ENCODE measurements around the gene SNAPC2. TPM values are rescaled to one million over a fixed set of nuclear protein-coding genes. Genes with fewer than 3 reads are reported as not detected.
A peak's percentile ranks its signal among the peaks of the same experiment; 100 is the strongest.

The SNAPC2 gene
- total RNA-seq (2014; rRNA removed; shearing (Covaris generic)), result 35.1 and 37.8 TPM in 2 replicates

- in situ Hi-C loops (cut with HindIII; ENCODE audit: low sequenced_read_pairs), result loop anchor here (5.0 kb wide), 1 partner anchor 68 kb away; no protein-coding TSS in a partner anchor
- DNase-seq (ENCODE audit: low spot score), result peak; percentile 87
These were observed at the start of gene SNAPC2 for GRCh38 chr19:7919610-7920518. SNAPC2 (plus strand) TSS chr19:7920338; CDS start chr19:7920367, 29 bp downstream.

GRCh38 chr19:7870571-7871436 lies 49.3 kb upstream of the SNAPC2 start:
- peak; percentile 71 for DNase-seq (ENCODE audit: low spot score)
- in situ Hi-C loops (cut with HindIII; ENCODE audit: low sequenced_read_pairs), result no loop called here

- in situ Hi-C loops (cut with HindIII; ENCODE audit: low sequenced_read_pairs), result no loop called here
- DNase-seq (ENCODE audit: low spot score), result peak; percentile 80
These were observed 48.5 kb upstream of the SNAPC2 start for GRCh38 chr19:7871437-7872305.

GRCh38 chr19:7872306-7873204 lies 47.6 kb upstream of the SNAPC2 start:
- no peak for DNase-seq (ENCODE audit: low spot score)
- in situ Hi-C loops (cut with HindIII; ENCODE audit: low sequenced_read_pairs), result no loop called here

- peak; percentile 38 for DNase-seq (ENCODE audit: low spot score)
- in situ Hi-C loops (cut with HindIII; ENCODE audit: low sequenced_read_pairs), result no loop called here
These were observed 46.6 kb upstream of the SNAPC2 start for GRCh38 chr19:7873304-7874075.

- in situ Hi-C loops (cut with HindIII; ENCODE audit: low sequenced_read_pairs), result no loop called here
- peak; percentile 92 for DNase-seq (ENCODE audit: low spot score)
These were observed 45.9 kb upstream of the SNAPC2 start, which contains the start of gene PRR36 for GRCh38 chr19:7874076-7874896. PRR36 (minus strand) TSS chr19:7874390; CDS start chr19:7873689, 701 bp downstream.

- in situ Hi-C loops (cut with HindIII; ENCODE audit: low sequenced_read_pairs), result no loop called here
- DNase-seq (ENCODE audit: low spot score), result no peak
These were observed 45.3 kb upstream of the SNAPC2 start for GRCh38 chr19:7874897-7875273.

- in situ Hi-C loops (cut with HindIII; ENCODE audit: low sequenced_read_pairs), result no loop called here
- DNase-seq (ENCODE audit: low spot score), result no peak
These were observed 42.8 kb upstream of the SNAPC2 start for GRCh38 chr19:7877249-7877836.

GRCh38 chr19:7879111-7879807 lies 40.9 kb upstream of the SNAPC2 start:
- DNase-seq (ENCODE audit: low spot score), result no peak
- in situ Hi-C loops (cut with HindIII; ENCODE audit: low sequenced_read_pairs), result no loop called here

GRCh38 chr19:7879836-7880235 lies 40.3 kb upstream of the SNAPC2 start:
- in situ Hi-C loops (cut with HindIII; ENCODE audit: low sequenced_read_pairs), result no loop called here
- no peak for DNase-seq (ENCODE audit: low spot score)

GRCh38 chr19:7881910-7882309 lies 38.2 kb upstream of the SNAPC2 start:
- no peak for DNase-seq (ENCODE audit: low spot score)
- in situ Hi-C loops (cut with HindIII; ENCODE audit: low sequenced_read_pairs), result no loop called here

- no peak for DNase-seq (ENCODE audit: low spot score)
- in situ Hi-C loops (cut with HindIII; ENCODE audit: low sequenced_read_pairs), result no loop called here
These were observed 37.0 kb upstream of the SNAPC2 start for GRCh38 chr19:7883105-7883504.

GRCh38 chr19:7883796-7884570 lies 36.2 kb upstream of the SNAPC2 start:
- DNase-seq (ENCODE audit: low spot score), result no peak
- in situ Hi-C loops (cut with HindIII; ENCODE audit: low sequenced_read_pairs), result no loop called here

GRCh38 chr19:7885818-7886217 lies 34.3 kb upstream of the SNAPC2 start:
- in situ Hi-C loops (cut with HindIII; ENCODE audit: low sequenced_read_pairs), result no loop called here

More at GRCh38 chr19:7885818-7886217, 34.3 kb upstream of the SNAPC2 start:
- DNase-seq (ENCODE audit: low spot score), result no peak
